ENCODE results near the gene MMS22L.

The MMS22L gene

GRCh38 chr6:97282726-97283617, at the start of gene MMS22L:
Gene MMS22L, minus strand, starts transcription at chr6:97283216. Its CDS starts 739 bp downstream, at chr6:97282477.
- peak; percentile 98 for DNase-seq

- no peak for DNase-seq
These were observed 39.8 kb upstream of the MMS22L start for GRCh38 chr6:97322811-97323210.

GRCh38 chr6:97322226-97322625, 39.2 kb upstream of the MMS22L start:
- no peak for DNase-seq

GRCh38 chr6:97316978-97317377, 34.0 kb upstream of the MMS22L start:
- no peak for DNase-seq

- no peak for DNase-seq
These were observed 29.2 kb upstream of the MMS22L start for GRCh38 chr6:97312241-97312640.

GRCh38 chr6:97306544-97307320, 23.7 kb upstream of the MMS22L start:
- DNase-seq = no peak

- no peak for DNase-seq
These were observed 22.5 kb upstream of the MMS22L start for GRCh38 chr6:97305414-97306066.

GRCh38 chr6:97304701-97305100, 21.7 kb upstream of the MMS22L start:
- DNase-seq = no peak

GRCh38 chr6:97294451-97294850, 11.4 kb upstream of the MMS22L start:
- DNase-seq = no peak

- no peak for DNase-seq
These were observed 10.2 kb upstream of the MMS22L start for GRCh38 chr6:97293198-97293696.

- DNase-seq = no peak
These were observed 9.7 kb upstream of the MMS22L start for GRCh38 chr6:97292671-97293070.

- no peak for DNase-seq
These were observed 8.9 kb upstream of the MMS22L start for GRCh38 chr6:97291896-97292295.

GRCh38 chr6:97289332-97289731, 6.3 kb upstream of the MMS22L start:
- DNase-seq = no peak

- DNase-seq = no peak
These were observed 5.2 kb upstream of the MMS22L start for GRCh38 chr6:97288188-97288587.

GRCh38 chr6:97282238-97282725, 734 bp downstream of the MMS22L start:
- no peak for DNase-seq

GRCh38 chr6:97280766-97281165, 2.2 kb downstream of the MMS22L start:
- no peak for DNase-seq

GRCh38 chr6:97275804-97276203, 7.2 kb downstream of the MMS22L start:
- no peak for DNase-seq

- DNase-seq = no peak
These were observed 13.2 kb downstream of the MMS22L start for GRCh38 chr6:97269821-97270220.

- no peak for DNase-seq
These were observed 20.3 kb downstream of the MMS22L start for GRCh38 chr6:97262676-97263075.

- DNase-seq = no peak
These were observed 36.2 kb downstream of the MMS22L start for GRCh38 chr6:97246842-97247241.

GRCh38 chr6:97240222-97240621, 42.8 kb downstream of the MMS22L start:
- DNase-seq = no peak

- peak; percentile 24 for DNase-seq
These were observed 51.1 kb downstream of the MMS22L start for GRCh38 chr6:97231911-97232310.

GRCh38 chr6:97222903-97223302, 60.1 kb downstream of the MMS22L start:
- no peak for DNase-seq
